GM12874 (cell line): Measurements from ENCODE around the gene CSTF2.

Source experiments
- TF ChIP-seq, protein P1 (sequence below): IDR thresholded peaks from 2 replicates; pipeline ENCODE4 v1.5.1; 2011; ENCODE audit warnings: low read depth, mild to moderate bottlenecking, control low read depth, low read length, moderate library complexity; ENCODE audit not compliant: insufficient read depth

CSTF2 gene

GRCh38 chrX:100817340-100817739 lies 2.9 kb upstream of the CSTF2 start:
- TF ChIP-seq, protein P1, sequence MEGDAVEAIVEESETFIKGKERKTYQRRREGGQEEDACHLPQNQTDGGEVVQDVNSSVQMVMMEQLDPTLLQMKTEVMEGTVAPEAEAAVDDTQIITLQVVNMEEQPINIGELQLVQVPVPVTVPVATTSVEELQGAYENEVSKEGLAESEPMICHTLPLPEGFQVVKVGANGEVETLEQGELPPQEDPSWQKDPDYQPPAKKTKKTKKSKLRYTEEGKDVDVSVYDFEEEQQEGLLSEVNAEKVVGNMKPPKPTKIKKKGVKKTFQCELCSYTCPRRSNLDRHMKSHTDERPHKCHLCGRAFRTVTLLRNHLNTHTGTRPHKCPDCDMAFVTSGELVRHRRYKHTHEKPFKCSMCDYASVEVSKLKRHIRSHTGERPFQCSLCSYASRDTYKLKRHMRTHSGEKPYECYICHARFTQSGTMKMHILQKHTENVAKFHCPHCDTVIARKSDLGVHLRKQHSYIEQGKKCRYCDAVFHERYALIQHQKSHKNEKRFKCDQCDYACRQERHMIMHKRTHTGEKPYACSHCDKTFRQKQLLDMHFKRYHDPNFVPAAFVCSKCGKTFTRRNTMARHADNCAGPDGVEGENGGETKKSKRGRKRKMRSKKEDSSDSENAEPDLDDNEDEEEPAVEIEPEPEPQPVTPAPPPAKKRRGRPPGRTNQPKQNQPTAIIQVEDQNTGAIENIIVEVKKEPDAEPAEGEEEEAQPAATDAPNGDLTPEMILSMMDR: no peak

- TF ChIP-seq, protein P1: no peak
Measured at GRCh38 chrX:100819534-100819836, 706 bp upstream of the CSTF2 start.

- TF ChIP-seq, protein P1: no peak
Measured at GRCh38 chrX:100829730-100830129, 9.5 kb downstream of the CSTF2 start.

DNA sequence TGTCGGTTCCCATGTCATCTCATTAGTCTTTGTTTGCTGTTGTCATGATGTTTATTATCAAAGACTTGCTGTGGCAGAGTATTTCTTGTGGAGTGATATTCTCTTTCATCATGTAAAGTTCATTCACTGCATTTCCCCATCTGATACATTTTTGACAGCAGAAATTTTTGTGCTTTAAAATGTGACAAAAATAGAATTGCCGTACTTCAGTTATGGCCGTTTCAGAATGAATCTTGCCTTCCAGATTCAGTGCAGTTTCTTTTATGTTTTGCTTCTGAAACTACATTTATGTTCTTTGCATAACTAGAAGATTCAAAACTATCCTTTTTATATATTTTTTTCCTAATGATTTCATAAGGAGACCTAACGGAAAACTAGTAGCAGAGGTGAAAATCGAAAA lies 10.0 kb downstream of the CSTF2 start:
- TF ChIP-seq, protein P1: no peak

- TF ChIP-seq, protein P1: no peak
Measured at GRCh38 chrX:100830547-100830946, 10.4 kb downstream of the CSTF2 start.

GRCh38 chrX:100831219-100831946 lies 11.2 kb downstream of the CSTF2 start:
- TF ChIP-seq, protein P1: no peak

DNA sequence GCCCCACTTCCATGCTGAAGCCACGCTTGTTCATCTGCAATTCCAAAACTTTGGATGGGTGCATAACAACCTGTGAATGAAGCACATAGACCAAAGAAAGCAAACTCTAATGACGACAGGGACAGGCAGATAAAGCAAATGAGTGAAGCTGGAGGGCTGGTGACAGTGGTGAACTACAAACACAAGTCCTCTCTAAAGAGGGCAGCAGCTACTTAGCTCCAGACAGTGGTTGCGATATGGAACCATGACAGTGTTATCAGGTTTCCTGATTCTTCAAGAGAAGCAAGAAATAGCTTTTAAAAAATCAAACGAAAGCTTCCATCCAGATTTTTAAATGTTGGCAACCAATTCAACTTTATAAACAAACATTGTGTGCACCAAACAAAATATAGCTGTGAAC lies 30.1 kb downstream of the CSTF2 start:
- TF ChIP-seq, protein P1: no peak
